Esophagus muscularis mucosa (tissue), 4 donors: Measurements from ENCODE around the gene DBNDD2. TPM values are rescaled to one million over a fixed set of nuclear protein-coding genes. Genes with fewer than 3 reads are reported as not detected.
A peak's percentile ranks its signal among the peaks of the same experiment; 100 is the strongest.

Experiments
- DNase-seq: peaks from one replicate; pipeline ENCODE4 v3.0.0-alpha.2; 2017; ENCODE audit errors: extremely low spot score
- H3K27ac ChIP-seq, 4 donors: fragments of 200-600 bp; sonication (generic); replicated peaks in 1 of 4; 1 replicate in 3 of 4; 2 replicates in 1 of 4; pipeline ENCODE4 v1.5.1; 2016 to 2019; ENCODE audit warnings: mild to moderate bottlenecking in 1 of 4
- H3K27me3 ChIP-seq, 4 donors: fragments of 200-600 bp; sonication (generic); one replicate each; pipeline versions ENCODE4 v1.5.1 to v1.6.0; 2016 to 2019
- H3K36me3 ChIP-seq, 4 donors: fragments of 200-600 bp; sonication (generic); one replicate each; pipeline ENCODE4 v1.5.1; 2016 to 2019
- H3K4me1 ChIP-seq, 4 donors: fragments of 200-600 bp; sonication (generic); one replicate each; pipeline ENCODE4 v1.5.1; 2016 to 2019
- H3K4me3 ChIP-seq, 4 donors: fragments of 200-600 bp; sonication (generic); 1 replicate in 2 of 4; 2 replicates in 2 of 4; pipeline ENCODE4 v1.5.1; 2016 to 2019; ENCODE audit warnings: mild to moderate bottlenecking in 4 of 4, moderate library complexity in 1 of 4
- H3K9me3 ChIP-seq, 4 donors: fragments of 200-600 bp; sonication (generic); 1 replicate in 3 of 4; 2 replicates in 1 of 4; pipeline ENCODE4 v1.5.1; 2016 to 2019
- CTCF ChIP-seq, 3 experiments: fragments of 200-600 bp in 2 of 3; fragments of 450-650 bp in 1 of 3; sonication (generic) in 2 of 3; IDR thresholded peaks; one replicate each; pipeline ENCODE4 v1.5.1; 2017 to 2019; ENCODE audit warnings: antibody characterized with exemption in 3 of 3, mild to moderate bottlenecking in 2 of 3, moderate library complexity in 1 of 3
- EP300 ChIP-seq: sonication (generic); formaldehyde crosslinking; IDR thresholded peaks from one replicate; pipeline ENCODE4 v1.6.1; 2017; ENCODE audit warnings: antibody characterized with exemption
- POLR2A ChIP-seq: fragments of 450-650 bp; IDR thresholded peaks from one replicate; pipeline ENCODE4 v1.6.1; 2017; ENCODE audit warnings: antibody characterized with exemption, moderate library complexity, mild to moderate bottlenecking, low read depth
- POLR2AphosphoS5 ChIP-seq, 2 donors: sonication (generic); formaldehyde crosslinking; IDR thresholded peaks; one replicate each; pipeline ENCODE4 v1.6.1; 2017; ENCODE audit warnings: antibody characterized with exemption in 2 of 2
- WGBS: methylation state at CpG from one replicate; pipeline ENCODE4 v1.1.5; 2018; 5-methylcytosine and 5-hydroxymethylcytosine counted together
- intact Hi-C: fragments of 100-400 bp; cut with DNase I; formaldehyde crosslinking; loops from one replicate; pipeline ENCODE4 v1.15.1; 2023
- total RNA-seq, 4 donors: library from RNA; depleted of rRNA; stranded (reverse); fragments of >200 nt; gene quantifications; one replicate each; pipeline versions ENCODE4 v1.1.0 to v1.2.1, GENCODE V29; 2016

DBNDD2 gene
- total RNA-seq, 4 donors from 2014 or later, result 63.0 to 130 (median 109) TPM

GRCh38 chr20:45400346-45401031, 7.6 kb upstream of the DBNDD2 start:
- 94% methylated on average over 4 of the region's 6 CpGs for WGBS
- TF ChIP-seq CTCF (IDR thresholded peaks at IDR 0.05) (no peak), EP300 (no peak), POLR2A (no peak), POLR2AphosphoS5 (IDR thresholded peaks at IDR 0.05) (no peak)
- Histone ChIP-seq H3K27ac (no peak overlapping the region), H3K27me3 (no peaks in the 10 kb centered on the region), H3K4me1 (peaks cover 0 to 12% (median 5%) of the 10 kb centered on the region in 4 donors), H3K36me3 (no peaks in the 10 kb centered on the region), H3K4me3 (no peak overlapping the region), H3K9me3 (peaks cover 0 to 7% (median 0%) of the 10 kb centered on the region in 4 donors)
- no peak for DNase-seq
- intact Hi-C loops, result no loop called here

- no peaks in the 10 kb centered on the region for H3K27me3 ChIP-seq
- H3K9me3 ChIP-seq, result peaks cover 0 to 7% (median 0%) of the 10 kb centered on the region in 4 donors
- intact Hi-C loops, result no loop called here
- peaks cover 4 to 21% (median 17%) of the 10 kb centered on the region in 4 donors for H3K4me1 ChIP-seq
- no peak for DNase-seq
- TF ChIP-seq POLR2AphosphoS5 (IDR thresholded peaks at IDR 0.05) (no peak), CTCF (IDR thresholded peaks at IDR 0.05) (no peak), POLR2A (no peak), EP300 (no peak)
- H3K36me3 ChIP-seq, result no peaks in the 10 kb centered on the region
- no peak overlapping the region for H3K4me3 ChIP-seq
- 100% methylated on average over 1 of the region's 1 CpG for WGBS
- no peak overlapping the region for H3K27ac ChIP-seq
Observed at GRCh38 chr20:45402946-45403345, 5.1 kb upstream of the DBNDD2 start.

GRCh38 chr20:45404438-45404837, 3.7 kb upstream of the DBNDD2 start:
- intact Hi-C loops, result no loop called here
- 81% methylated on average over 1 of the region's 1 CpG for WGBS

GRCh38 chr20:45405571-45406259, 2.4 kb upstream of the DBNDD2 start:
- no peaks in the 10 kb centered on the region for H3K27me3 ChIP-seq
- peak; percentile 30 to 34 for TF ChIP-seq POLR2AphosphoS5 (IDR thresholded peaks at IDR 0.05)
- TF ChIP-seq CTCF (IDR thresholded peaks at IDR 0.05), result no peak

More at GRCh38 chr20:45404438-45404837, 3.7 kb upstream of the DBNDD2 start:
- H3K9me3 ChIP-seq, result peaks cover 0 to 7% (median 0%) of the 10 kb centered on the region in 4 donors
- H3K4me1 ChIP-seq, result peaks cover 11 to 35% (median 31%) of the 10 kb centered on the region in 4 donors
- no peak for TF ChIP-seq POLR2AphosphoS5 (IDR thresholded peaks at IDR 0.05)
- TF ChIP-seq CTCF (IDR thresholded peaks at IDR 0.05), result no peak
- no peak for TF ChIP-seq EP300
- no peak for TF ChIP-seq POLR2A
- peaks cover 4 to 9% (median 7%) of the 10 kb centered on the region in 4 donors for H3K36me3 ChIP-seq
- no peak overlapping the region for H3K4me3 ChIP-seq
- DNase-seq, result no peak
- H3K27me3 ChIP-seq, result no peaks in the 10 kb centered on the region
- H3K27ac ChIP-seq, result no peak overlapping the region

More at GRCh38 chr20:45405571-45406259, 2.4 kb upstream of the DBNDD2 start:
- WGBS, result under 1% methylated on average over 26 of the region's 49 CpGs
- H3K36me3 ChIP-seq, result peaks cover 16 to 22% (median 19%) of the 10 kb centered on the region in 4 donors
- no peak for DNase-seq
- H3K4me1 ChIP-seq, result peaks cover 11 to 45% (median 42%) of the 10 kb centered on the region in 4 donors
- peak overlapping the region; percentile 96 to 99 (median 98) for H3K27ac ChIP-seq
- peak overlapping the region; percentile 80 to 95 (median 90) for H3K4me3 ChIP-seq
- intact Hi-C loops, result loop anchor here (5.0 kb wide), 1 partner anchor 33 kb away; no protein-coding TSS in a partner anchor
- H3K9me3 ChIP-seq, result peaks cover 0 to 3% (median 0%) of the 10 kb centered on the region in 4 donors
